Measurements from ENCODE around the gene HCCS.

DNA sequence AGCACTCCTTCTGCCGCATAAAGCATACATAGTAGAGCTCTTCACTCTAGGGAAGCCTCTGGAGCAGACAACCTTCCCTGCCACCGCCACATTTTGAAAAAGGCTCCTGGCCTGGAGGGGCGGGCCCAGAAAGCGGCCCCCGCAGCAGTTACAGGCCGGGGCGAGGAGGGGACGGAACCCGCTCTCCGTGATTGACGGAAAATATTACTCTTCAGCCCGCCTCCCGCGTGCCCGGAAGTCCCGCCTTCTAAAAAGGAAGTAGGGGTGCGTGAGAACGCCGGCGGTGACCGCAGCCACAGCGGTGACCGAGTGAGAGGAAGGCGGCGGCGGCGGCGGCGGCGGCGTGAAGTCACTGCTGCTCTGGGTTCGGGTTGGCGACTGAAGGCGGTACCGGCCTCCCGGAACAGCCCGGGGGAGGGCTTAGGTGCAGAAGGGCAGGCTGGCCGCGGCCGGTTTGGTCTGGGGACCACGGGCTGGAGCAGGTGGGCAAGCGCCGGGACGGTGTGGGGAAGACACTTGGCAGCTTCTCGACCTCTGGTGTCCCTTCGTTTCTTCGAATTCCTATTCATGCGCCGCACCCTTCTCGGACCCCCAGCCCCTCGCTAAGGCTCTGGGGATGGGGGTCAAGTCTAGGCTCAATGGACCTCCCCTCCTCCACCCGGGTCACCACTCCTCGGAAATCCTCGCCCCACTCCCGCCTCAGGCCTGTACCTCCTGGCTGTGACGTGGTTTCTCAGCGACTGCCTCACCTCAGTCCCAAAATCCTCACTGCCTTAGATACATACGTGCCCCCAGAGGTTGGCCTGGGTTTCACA is at the start of gene HCCS:
- TF ChIP-seq ASH2L (IDR thresholded peaks at IDR 0.05; ENCODE audit: insufficient read length, low read depth, low read length) (no peak), NAIF1 (CRISPR knock-in tag; IDR thresholded peaks at IDR 0.05; ENCODE audit: borderline replicate concordance) (no peak), SP1 (IDR thresholded peaks at IDR 0.05) (no peak), SP1 (CRISPR knock-in tag; IDR thresholded peaks at IDR 0.05) (no peak), NR2C2 (CRISPR knock-in tag; IDR thresholded peaks at IDR 0.05; ENCODE audit: borderline replicate concordance) (0 out of 2 replicates have a peak, but pooled peaks have one; percentile 18), ZNF672 (CRISPR knock-in tag; IDR thresholded peaks at IDR 0.05) (no peak), XRCC5 (optimal IDR thresholded peaks at IDR 0.05; ENCODE audit: low read length) (no peak), EP300 (IDR thresholded peaks at IDR 0.05; ENCODE audit: low read depth in 2 of 2, low read length in 2 of 2) (no peak), EP300 (CRISPR knock-in tag; IDR thresholded peaks at IDR 0.05; ENCODE audit: borderline replicate concordance) (no peak), EED (CRISPR knock-in tag; IDR thresholded peaks at IDR 0.05) (no peak), CTCF (CRISPR knock-in tag; IDR thresholded peaks at IDR 0.05) (no peak), GFI1 (CRISPR knock-in tag; IDR thresholded peaks at IDR 0.05; ENCODE audit: borderline replicate concordance) (no peak), ZBTB40 (IDR thresholded peaks at IDR 0.05) (0 out of 2 replicates have a peak, but pooled peaks have one; percentile 20), ZBTB40 (CRISPR knock-in tag; IDR thresholded peaks at IDR 0.05) (no peak)
- TF ChIP-seq, protein P1, sequence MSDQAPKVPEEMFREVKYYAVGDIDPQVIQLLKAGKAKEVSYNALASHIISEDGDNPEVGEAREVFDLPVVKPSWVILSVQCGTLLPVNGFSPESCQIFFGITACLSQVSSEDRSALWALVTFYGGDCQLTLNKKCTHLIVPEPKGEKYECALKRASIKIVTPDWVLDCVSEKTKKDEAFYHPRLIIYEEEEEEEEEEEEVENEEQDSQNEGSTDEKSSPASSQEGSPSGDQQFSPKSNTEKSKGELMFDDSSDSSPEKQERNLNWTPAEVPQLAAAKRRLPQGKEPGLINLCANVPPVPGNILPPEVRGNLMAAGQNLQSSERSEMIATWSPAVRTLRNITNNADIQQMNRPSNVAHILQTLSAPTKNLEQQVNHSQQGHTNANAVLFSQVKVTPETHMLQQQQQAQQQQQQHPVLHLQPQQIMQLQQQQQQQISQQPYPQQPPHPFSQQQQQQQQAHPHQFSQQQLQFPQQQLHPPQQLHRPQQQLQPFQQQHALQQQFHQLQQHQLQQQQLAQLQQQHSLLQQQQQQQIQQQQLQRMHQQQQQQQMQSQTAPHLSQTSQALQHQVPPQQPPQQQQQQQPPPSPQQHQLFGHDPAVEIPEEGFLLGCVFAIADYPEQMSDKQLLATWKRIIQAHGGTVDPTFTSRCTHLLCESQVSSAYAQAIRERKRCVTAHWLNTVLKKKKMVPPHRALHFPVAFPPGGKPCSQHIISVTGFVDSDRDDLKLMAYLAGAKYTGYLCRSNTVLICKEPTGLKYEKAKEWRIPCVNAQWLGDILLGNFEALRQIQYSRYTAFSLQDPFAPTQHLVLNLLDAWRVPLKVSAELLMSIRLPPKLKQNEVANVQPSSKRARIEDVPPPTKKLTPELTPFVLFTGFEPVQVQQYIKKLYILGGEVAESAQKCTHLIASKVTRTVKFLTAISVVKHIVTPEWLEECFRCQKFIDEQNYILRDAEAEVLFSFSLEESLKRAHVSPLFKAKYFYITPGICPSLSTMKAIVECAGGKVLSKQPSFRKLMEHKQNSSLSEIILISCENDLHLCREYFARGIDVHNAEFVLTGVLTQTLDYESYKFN (CRISPR knock-in tag; conservative IDR thresholded peaks at IDR 0.05), result no peak

Data from HepG2 (cell line).